KOPT-K1 (cell line): ENCODE measurements around the gene NRXN3.

Experiments used
- H3K27ac ChIP-seq: fragments of 200-600 bp; sonication (generic); 2 replicates; pipeline ENCODE4 v1.5.1; 2016; ENCODE audit warnings: antibody characterized with exemption, mild to moderate bottlenecking, low read depth, low read length; ENCODE audit not compliant: poor library complexity, severe bottlenecking
- H3K36me3 ChIP-seq: fragments of 200-600 bp; sonication (generic); 2 replicates; pipeline ENCODE4 v1.5.1; 2017; ENCODE audit warnings: antibody characterized with exemption, mild to moderate bottlenecking, low read length, moderate library complexity; ENCODE audit not compliant: insufficient read depth
- H3K9me3 ChIP-seq: fragments of 200-600 bp; sonication (generic); 2 replicates; pipeline ENCODE4 v1.5.1; 2017; ENCODE audit warnings: antibody characterized with exemption, low read length, mild to moderate bottlenecking; ENCODE audit not compliant: insufficient read depth, poor library complexity, severe bottlenecking

NRXN3 gene

DNA sequence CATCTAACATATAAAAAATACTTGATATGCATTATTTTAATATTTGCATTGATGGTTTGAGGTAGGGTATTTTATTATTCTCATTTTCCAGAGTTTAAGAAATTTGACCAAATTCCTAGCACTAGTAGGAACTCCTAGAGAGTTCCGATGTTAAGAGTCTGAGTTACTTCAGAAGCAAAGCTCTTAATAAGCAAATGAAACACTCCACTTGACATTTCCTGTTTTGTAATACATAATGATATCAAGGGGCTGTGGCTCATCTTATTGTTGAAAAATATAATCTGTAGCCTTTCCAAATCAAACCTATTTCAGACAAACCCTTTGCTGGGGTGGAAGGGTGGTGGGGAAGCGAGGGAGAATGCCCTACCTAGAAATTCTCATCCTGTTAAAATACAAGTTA is 1685.6 kb downstream of the NRXN3 start:
- no peak overlapping the region for H3K27ac ChIP-seq
- no peaks in the 10 kb centered on the region for H3K9me3 ChIP-seq
- H3K36me3 ChIP-seq = no peaks in the 10 kb centered on the region

DNA sequence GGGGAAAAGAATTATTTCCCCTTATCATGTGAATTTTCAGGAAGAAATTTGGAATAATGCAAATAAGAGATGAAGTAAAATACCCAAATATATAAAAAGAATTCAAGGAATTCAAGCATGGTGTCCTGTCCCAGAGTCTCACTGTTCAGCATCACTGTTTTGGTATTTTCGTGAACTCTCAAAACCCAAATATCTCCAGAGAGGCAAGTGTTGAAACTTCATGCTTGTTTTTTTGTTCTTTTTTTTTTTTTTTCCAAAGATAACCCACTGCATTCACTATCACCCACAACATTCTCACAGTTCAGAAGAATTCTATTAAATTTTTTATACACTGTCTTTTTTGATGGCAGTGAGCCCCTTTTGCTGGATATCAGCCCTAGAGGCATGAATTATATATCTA is 1686.2 kb downstream of the NRXN3 start:
- no peaks in the 10 kb centered on the region for H3K9me3 ChIP-seq
- no peaks in the 10 kb centered on the region for H3K36me3 ChIP-seq
- H3K27ac ChIP-seq = no peak overlapping the region

DNA sequence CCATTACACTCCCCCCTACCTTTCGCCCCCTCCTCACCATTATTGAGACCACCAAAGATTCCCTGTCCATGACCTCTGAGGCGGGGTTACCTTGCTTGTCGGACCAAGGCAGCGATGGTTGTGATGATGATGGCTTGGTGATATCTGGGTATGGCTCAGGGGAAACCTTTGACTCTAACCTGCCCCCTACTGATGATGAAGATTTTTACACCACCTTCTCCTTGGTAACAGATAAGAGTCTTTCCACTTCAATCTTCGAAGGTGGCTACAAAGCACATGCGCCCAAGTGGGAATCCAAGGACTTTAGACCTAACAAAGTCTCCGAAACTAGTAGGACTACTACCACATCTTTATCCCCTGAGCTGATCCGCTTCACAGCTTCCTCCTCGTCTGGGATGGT is 1690.9 kb downstream of the NRXN3 start:
- Histone ChIP-seq H3K36me3 (no peaks in the 10 kb centered on the region), H3K9me3 (no peaks in the 10 kb centered on the region), H3K27ac (no peak overlapping the region)

DNA sequence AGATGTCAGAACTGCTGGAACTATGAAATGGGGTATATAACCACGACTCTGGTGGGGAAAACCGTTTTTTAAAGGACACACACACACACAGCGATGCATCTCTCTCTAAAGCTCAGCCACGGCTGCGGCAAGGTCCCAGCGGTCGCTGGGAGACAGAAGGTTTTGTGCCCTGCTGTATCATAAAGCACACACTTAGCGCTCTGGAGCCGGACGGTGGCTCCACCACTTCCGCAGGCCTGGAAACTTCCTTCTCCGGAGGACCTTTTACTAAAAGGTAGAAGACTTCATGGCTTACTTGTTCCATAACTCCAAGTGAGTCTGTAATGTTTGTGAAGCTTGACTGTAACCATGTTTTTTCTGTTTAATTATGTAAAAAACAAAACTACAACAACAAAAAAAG is 1691.9 kb downstream of the NRXN3 start:
- H3K9me3 ChIP-seq = no peaks in the 10 kb centered on the region

DNA sequence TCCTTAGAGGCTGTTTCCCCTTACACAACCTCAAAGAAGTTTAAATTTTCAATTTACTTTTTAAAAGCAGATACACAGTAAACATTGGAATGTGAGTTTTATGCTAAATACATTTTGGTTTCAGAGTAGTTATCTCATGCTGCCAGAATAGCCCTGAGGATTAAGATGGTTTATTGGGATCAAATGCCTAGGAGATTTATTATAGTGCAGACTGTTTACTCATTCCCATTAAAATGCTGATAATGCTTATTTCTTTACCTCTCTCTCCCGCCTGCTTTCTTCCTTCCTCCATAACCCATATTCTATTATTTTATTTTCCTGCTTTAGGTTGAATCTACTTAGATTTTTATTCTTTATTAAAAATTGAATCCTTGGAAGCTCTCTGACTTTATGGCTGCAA is 1701.0 kb downstream of the NRXN3 start:
- Histone ChIP-seq H3K9me3 (no peaks in the 10 kb centered on the region), H3K27ac (no peak overlapping the region), H3K36me3 (no peaks in the 10 kb centered on the region)

More for the DNA sequence above, 1691.9 kb downstream of the NRXN3 start:
- Histone ChIP-seq H3K27ac (no peak overlapping the region), H3K36me3 (no peaks in the 10 kb centered on the region)

DNA sequence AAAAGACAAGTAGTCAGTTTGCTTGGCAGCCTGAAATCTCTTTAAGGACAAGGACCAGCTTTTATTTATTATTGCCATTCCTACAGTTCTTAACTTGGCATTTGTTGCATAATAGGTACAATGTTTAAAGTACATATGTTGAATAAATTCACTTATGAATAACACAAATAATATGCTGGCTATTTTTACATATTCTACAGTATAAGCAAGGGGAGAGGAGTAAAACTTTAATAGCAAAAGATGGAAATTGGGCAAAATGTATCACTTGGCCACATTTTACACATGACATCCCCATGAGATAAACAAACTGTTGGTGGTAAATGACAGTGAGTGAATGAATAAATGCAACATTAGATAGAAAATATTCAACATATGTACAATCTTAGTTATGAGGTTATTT is 1708.1 kb downstream of the NRXN3 start:
- Histone ChIP-seq H3K36me3 (no peaks in the 10 kb centered on the region), H3K27ac (no peak overlapping the region), H3K9me3 (no peaks in the 10 kb centered on the region)

DNA sequence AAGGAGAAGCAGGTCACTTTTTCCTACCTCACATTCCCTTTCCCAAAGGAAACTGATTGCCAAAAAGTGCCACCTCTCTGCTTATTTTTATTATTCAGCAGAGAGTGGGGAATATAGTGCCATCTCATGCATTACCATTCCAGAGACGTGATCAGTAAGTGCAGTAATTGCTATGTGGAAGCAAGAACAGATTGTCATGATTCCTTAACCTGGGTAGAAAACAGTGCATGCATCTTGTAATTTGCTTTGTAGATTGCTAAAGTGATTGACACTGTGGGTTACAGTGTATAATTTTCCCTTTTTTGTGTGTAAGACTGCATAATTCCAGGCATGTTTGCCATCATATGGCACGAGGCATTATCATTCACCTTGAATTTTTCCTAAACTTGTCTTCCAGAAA is 1708.6 kb downstream of the NRXN3 start:
- Histone ChIP-seq H3K27ac (no peak overlapping the region), H3K9me3 (no peaks in the 10 kb centered on the region)

DNA sequence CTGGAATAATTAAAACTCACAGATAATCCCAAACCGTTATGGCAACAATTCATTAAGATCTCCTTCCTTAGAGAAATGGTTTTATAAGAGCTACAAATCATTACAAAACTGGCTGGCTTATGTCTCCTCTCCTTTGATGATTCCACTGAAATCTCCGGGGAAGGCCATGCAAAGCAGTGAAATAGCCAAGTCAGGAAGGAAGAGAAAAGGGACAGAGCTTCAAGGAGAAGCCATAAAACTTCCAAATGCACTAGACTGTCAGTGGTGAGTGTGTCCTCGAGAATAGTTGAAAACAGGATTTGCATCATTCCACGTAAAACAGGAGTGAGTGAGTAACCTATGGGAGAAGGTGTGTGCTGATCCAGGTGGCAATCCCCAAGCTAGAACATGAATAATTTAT is 1711.1 kb downstream of the NRXN3 start:
- Histone ChIP-seq H3K27ac (no peak overlapping the region), H3K36me3 (no peaks in the 10 kb centered on the region), H3K9me3 (no peaks in the 10 kb centered on the region)

More for the DNA sequence above, 1708.6 kb downstream of the NRXN3 start:
- H3K36me3 ChIP-seq = no peaks in the 10 kb centered on the region

DNA sequence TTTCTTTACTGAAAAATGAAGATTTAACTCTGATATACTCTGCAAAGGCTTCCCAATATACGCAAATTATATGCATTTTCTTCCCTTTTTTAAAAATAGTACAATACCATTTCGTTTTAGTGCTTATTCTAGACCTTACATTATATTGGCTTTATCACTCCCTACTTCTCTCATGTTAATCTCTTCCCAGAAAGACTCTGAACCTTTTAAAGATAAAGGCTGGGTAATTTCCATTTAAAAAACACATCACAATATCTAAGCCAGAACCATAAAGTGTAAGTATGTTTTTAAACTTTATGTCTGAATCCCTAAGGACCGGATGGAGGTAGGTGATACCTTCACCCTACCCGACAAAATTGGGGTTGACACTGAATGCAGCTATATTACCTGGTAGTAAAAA is 1720.4 kb downstream of the NRXN3 start:
- no peak overlapping the region for H3K27ac ChIP-seq
- H3K36me3 ChIP-seq = no peaks in the 10 kb centered on the region
- no peaks in the 10 kb centered on the region for H3K9me3 ChIP-seq

DNA sequence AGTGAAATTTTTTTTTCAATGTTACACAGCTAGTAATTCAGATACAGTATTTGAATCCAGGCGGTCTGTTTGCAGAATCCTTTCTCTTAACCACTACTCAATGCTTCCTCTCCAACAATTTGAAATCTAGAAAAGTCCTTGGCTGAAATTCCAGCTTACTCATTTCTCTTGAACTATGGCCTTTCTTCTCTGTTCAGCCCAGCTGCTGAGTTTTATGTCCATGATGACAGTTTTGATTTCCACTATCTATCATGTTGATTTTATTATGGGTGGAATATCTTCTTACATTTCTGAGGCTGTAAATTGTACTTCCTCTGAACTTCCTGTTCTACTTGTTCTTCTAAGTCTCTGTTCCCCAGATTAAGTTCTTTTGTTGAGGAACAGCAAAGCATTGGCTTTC is 1725.8 kb downstream of the NRXN3 start:
- Histone ChIP-seq H3K9me3 (no peaks in the 10 kb centered on the region), H3K27ac (no peak overlapping the region), H3K36me3 (no peaks in the 10 kb centered on the region)

DNA sequence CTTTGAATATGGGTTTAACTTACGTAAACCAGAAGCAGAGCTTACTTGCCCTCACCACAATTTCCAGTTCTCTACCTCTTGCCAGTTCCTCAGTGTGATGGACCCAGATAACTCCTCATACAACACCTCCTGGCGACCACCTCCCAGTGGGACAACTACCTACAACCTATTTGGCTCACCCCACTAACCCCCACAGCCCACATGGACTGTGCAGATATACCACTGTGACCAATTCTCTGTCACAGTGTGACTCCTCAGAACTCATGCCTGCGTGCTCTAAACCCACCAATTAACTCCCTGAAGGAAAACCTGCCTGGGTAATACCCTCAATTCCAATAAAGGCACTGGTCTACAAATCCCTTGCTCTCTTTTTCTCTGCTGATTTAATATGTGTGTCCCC is 1729.4 kb downstream of the NRXN3 start:
- H3K27ac ChIP-seq = no peak overlapping the region
- no peaks in the 10 kb centered on the region for H3K9me3 ChIP-seq
- no peaks in the 10 kb centered on the region for H3K36me3 ChIP-seq

DNA sequence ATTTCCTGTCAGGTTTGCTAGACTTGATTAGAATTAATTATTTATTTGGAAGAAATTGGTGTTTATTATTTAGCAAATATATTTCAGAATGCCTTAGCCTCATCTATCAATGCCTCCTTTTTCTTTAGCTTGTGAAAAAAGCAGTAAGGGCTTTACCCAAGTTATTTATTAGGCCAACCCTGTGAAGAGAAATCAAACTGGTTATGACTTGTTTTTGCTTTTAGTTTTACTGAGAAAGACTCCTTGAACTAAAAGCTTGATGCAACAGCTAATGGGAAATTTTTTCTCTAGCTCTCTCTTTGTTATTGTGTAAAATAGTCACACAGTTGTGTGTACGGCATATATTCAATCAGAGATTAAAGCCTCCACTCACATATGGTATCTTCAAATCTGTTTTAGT is 1734.3 kb downstream of the NRXN3 start:
- H3K9me3 ChIP-seq = no peaks in the 10 kb centered on the region
- H3K36me3 ChIP-seq = no peaks in the 10 kb centered on the region
- H3K27ac ChIP-seq = no peak overlapping the region

DNA sequence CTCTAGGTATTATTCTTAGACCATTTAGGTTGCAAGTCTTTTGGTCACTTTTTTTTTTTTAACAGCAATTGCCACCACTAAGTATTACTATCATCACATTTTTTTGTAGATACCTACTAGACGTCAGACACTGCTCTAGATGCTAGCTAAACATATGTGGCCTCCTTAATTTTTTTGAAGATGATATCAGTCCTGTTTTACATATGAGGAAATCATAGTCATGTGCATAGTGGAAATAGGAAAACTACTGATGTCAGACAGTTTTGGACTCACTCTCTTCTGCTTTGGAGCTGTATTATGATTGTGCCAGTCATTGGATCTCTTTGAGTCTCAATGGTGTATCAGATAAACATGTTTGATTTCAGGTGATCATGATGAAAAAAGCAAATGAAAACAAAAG is 1736.8 kb downstream of the NRXN3 start:
- Histone ChIP-seq H3K36me3 (no peaks in the 10 kb centered on the region), H3K9me3 (no peaks in the 10 kb centered on the region), H3K27ac (no peak overlapping the region)

DNA sequence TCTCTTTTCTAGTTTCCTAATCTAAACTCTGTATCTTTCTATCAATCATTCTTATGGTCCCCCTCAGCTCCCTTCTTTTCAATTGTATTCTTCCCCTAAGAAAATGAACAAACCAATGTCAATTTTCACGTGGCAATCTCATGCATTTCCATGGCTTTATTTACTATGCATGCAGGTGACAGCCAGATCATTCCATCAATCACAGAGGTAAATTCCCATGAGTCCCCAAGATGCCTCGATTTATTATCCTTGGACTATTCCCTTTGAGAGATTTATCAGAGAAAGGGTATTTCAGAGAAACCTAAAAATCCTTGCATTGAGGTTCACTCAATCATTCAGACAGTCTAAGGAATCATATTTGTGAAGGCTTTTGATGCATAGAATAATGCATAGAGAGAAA is 1739.9 kb downstream of the NRXN3 start:
- Histone ChIP-seq H3K9me3 (no peaks in the 10 kb centered on the region), H3K27ac (no peak overlapping the region), H3K36me3 (no peaks in the 10 kb centered on the region)

DNA sequence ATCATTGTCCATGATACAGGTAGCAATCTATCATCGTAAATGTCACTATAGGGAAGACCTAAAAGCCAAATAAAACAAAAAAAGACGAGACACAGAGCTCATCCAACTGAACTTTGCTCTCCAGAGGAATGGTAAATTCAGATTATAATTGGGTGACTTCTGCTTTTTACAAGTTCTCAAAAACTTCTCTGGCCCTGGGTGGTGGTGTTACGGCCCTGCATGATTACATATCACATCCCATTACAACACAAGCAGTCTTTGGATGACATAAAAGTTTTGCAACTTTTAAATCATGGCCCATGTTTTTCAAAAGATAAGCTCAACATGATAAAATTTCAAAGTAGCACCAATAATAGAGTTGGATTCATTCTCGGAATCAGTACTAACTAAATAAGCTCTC is 1741.6 kb downstream of the NRXN3 start:
- H3K9me3 ChIP-seq = no peaks in the 10 kb centered on the region
- no peaks in the 10 kb centered on the region for H3K36me3 ChIP-seq
- H3K27ac ChIP-seq = no peak overlapping the region

DNA sequence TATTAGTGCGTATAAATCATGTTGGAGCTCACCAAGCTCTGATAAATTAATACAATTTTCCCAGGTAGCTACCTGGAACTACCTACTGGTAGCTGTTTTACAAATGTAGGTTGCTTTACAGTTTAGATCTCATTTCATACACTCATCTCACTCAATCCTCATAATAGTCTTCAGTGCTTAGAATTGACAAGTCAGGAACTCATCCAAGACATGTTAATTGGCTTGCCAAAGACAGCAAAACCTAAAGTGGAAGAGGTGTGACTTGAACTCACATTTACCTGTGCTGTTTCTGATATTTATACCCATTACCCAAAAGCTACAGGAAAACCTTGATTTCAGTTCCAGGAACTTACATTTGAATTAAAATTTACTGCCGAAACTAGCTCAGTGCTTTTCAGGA is 1744.4 kb downstream of the NRXN3 start:
- Histone ChIP-seq H3K9me3 (no peaks in the 10 kb centered on the region), H3K36me3 (no peaks in the 10 kb centered on the region), H3K27ac (no peak overlapping the region)

DNA sequence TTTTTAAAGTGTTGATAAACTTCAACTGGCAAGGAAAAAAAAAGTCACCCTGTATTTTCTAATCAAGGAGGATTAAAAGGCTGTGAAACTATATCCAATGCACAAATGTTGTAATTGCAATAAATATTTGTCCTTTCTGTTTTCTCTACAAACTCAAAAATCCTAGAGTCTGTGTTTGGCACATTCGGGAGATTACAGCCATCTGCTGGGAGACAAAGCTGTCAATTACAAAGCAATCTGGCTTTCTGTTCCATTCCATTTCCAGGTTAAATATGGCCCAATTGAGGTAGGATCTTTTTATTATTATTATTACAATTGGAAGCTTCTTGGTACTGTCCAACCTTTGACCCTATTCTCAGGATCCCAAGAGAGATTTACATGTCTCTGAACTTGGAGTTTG is 1745.2 kb downstream of the NRXN3 start:
- no peak overlapping the region for H3K27ac ChIP-seq
- H3K9me3 ChIP-seq = no peaks in the 10 kb centered on the region
- no peaks in the 10 kb centered on the region for H3K36me3 ChIP-seq
